Sciatic nerve (tissue), 2 donors: ENCODE results near the gene SVIL. TPM values are rescaled to one million over a fixed set of nuclear protein-coding genes. Genes with fewer than 3 reads are reported as not detected.
"Not testable (repeated sequence)": the region's sequence is repeated elsewhere in the genome, so short reads cannot be mapped to it uniquely, and the experiment has no call there.

Experiments used
- ATAC-seq: fragments of 200-7000 bp; cut with Tn5 transposase; one replicate; pipeline ENCODE4 v1.9.1; 2020; ENCODE audit warnings: mild to moderate bottlenecking, moderate library complexity
- DNase-seq: peaks from one replicate; pipeline ENCODE4 v3.0.0-alpha.2; 2020; ENCODE audit warnings: low spot score
- intact Hi-C: fragments of 100-400 bp; cut with DNase I; formaldehyde crosslinking; loops from one replicate; pipeline ENCODE4 v1.14.2; 2022
- total RNA-seq: library from RNA; stranded (reverse); fragmentation: NEBNext Ultra II Directional; extraction: Animal tissue kit (Norgen Biotek cat#: 25700); gene quantifications from one replicate; pipeline ENCODE4 v1.2.1, GENCODE V29; 2021
- donor health status: DM: no; HTN: no; CAD: no.
- donor health status: DM: no; HTN: no; CAD: no.

Gene SVIL
- total RNA-seq, 1 donor from 2014 or later, result 34.5 TPM

GRCh38 chr10:29511806-29512205 lies 123.0 kb downstream of the SVIL start:
- intact Hi-C loops, ATAC-seq, DNase-seq: not testable (repeated sequence)

- intact Hi-C loops, DNase-seq: not testable (repeated sequence)
- peak; percentile 47 for ATAC-seq
These were observed 124.2 kb downstream of the SVIL start for GRCh38 chr10:29510483-29511157.

GRCh38 chr10:29508554-29509244 lies 126.1 kb downstream of the SVIL start:
- no peak for ATAC-seq
- no peak for DNase-seq
- intact Hi-C loops, result no loop called here

- DNase-seq, intact Hi-C loops, ATAC-seq: not testable (repeated sequence)
These were observed 127.0 kb downstream of the SVIL start for GRCh38 chr10:29507750-29508149.

- intact Hi-C loops, ATAC-seq, DNase-seq: not testable (repeated sequence)
These were observed 128.3 kb downstream of the SVIL start for GRCh38 chr10:29506324-29506921.

GRCh38 chr10:29502351-29502750 lies 132.4 kb downstream of the SVIL start:
- intact Hi-C loops, result no loop called here

GRCh38 chr10:29501692-29502091 lies 133.1 kb downstream of the SVIL start:
- ATAC-seq, result peak; percentile 82
- DNase-seq, result no peak
- intact Hi-C loops, result no loop called here

More at GRCh38 chr10:29502351-29502750, 132.4 kb downstream of the SVIL start:
- ATAC-seq (no peak), DNase-seq (no peak)

GRCh38 chr10:29499993-29500537 lies 134.7 kb downstream of the SVIL start:
- intact Hi-C loops, result no loop called here
- ATAC-seq, result no peak

GRCh38 chr10:29496341-29497162 lies 138.2 kb downstream of the SVIL start:
- intact Hi-C loops, result no loop called here

More at GRCh38 chr10:29499993-29500537, 134.7 kb downstream of the SVIL start:
- DNase-seq, result no peak

GRCh38 chr10:29495366-29495765 lies 139.4 kb downstream of the SVIL start:
- no peak for DNase-seq
- ATAC-seq, result no peak
- intact Hi-C loops, result no loop called here

More at GRCh38 chr10:29496341-29497162, 138.2 kb downstream of the SVIL start:
- ATAC-seq, result peak; percentile 92
- DNase-seq, result peak; percentile 91

GRCh38 chr10:29493697-29494096 lies 141.1 kb downstream of the SVIL start:
- intact Hi-C loops, result no loop called here
- no peak for ATAC-seq

GRCh38 chr10:29492774-29493173 lies 142.0 kb downstream of the SVIL start:
- intact Hi-C loops, result no loop called here
- ATAC-seq, result no peak

More at GRCh38 chr10:29493697-29494096, 141.1 kb downstream of the SVIL start:
- DNase-seq, result no peak

GRCh38 chr10:29491918-29492317 lies 142.9 kb downstream of the SVIL start:
- ATAC-seq (no peak), DNase-seq (no peak)
- intact Hi-C loops, result no loop called here

More at GRCh38 chr10:29492774-29493173, 142.0 kb downstream of the SVIL start:
- no peak for DNase-seq

- intact Hi-C loops, DNase-seq, ATAC-seq: not testable (repeated sequence)
These were observed 143.9 kb downstream of the SVIL start for GRCh38 chr10:29490781-29491280.

GRCh38 chr10:29488471-29488870 lies 146.3 kb downstream of the SVIL start:
- DNase-seq, intact Hi-C loops, ATAC-seq: not testable (repeated sequence)

- ATAC-seq, intact Hi-C loops, DNase-seq: not testable (repeated sequence)
These were observed 146.9 kb downstream of the SVIL start for GRCh38 chr10:29487884-29488266.

GRCh38 chr10:29487032-29487883 lies 147.5 kb downstream of the SVIL start:
- DNase-seq, ATAC-seq, intact Hi-C loops: not testable (repeated sequence)
